ENCODE measurements around the gene ARF4.
"Not testable (repeated sequence)": the region's sequence is repeated elsewhere in the genome, so short reads cannot be mapped to it uniquely, and the experiment has no call there.

The ARF4 gene

GRCh38 chr3:57597127-57597923 lies at the start of gene ARF4:
TSS of gene ARF4 (minus strand) at chr3:57597344. CDS start at chr3:57597140, 204 bp downstream.
- DNase-seq: peak; percentile 100

- DNase-seq: peak; percentile 24
Measured at GRCh38 chr3:57646723-57647122, 49.6 kb upstream of the ARF4 start.

- no peak for DNase-seq
Measured at GRCh38 chr3:57644740-57645139, 47.6 kb upstream of the ARF4 start.

- DNase-seq: no peak
Measured at GRCh38 chr3:57637391-57637790, 40.2 kb upstream of the ARF4 start.

- not testable (repeated sequence) for DNase-seq
Measured at GRCh38 chr3:57634259-57634658, 37.1 kb upstream of the ARF4 start.

GRCh38 chr3:57627976-57628375 lies 30.8 kb upstream of the ARF4 start:
- no peak for DNase-seq

GRCh38 chr3:57624801-57625200 lies 27.7 kb upstream of the ARF4 start:
- DNase-seq: no peak

GRCh38 chr3:57622362-57622761 lies 25.2 kb upstream of the ARF4 start:
- DNase-seq: no peak

GRCh38 chr3:57617739-57618138 lies 20.6 kb upstream of the ARF4 start:
- no peak for DNase-seq

- DNase-seq: no peak
Measured at GRCh38 chr3:57616233-57616632, 19.1 kb upstream of the ARF4 start.

- not testable (repeated sequence) for DNase-seq
Measured at GRCh38 chr3:57611870-57612269, 14.7 kb upstream of the ARF4 start.

- DNase-seq: no peak
Measured at GRCh38 chr3:57605683-57606082, 8.5 kb upstream of the ARF4 start.

- no peak for DNase-seq
Measured at GRCh38 chr3:57604971-57605370, 7.8 kb upstream of the ARF4 start.

GRCh38 chr3:57600195-57600594 lies 3.1 kb upstream of the ARF4 start:
- no peak for DNase-seq

GRCh38 chr3:57598765-57599360 lies 1.7 kb upstream of the ARF4 start:
- no peak for DNase-seq

GRCh38 chr3:57596495-57597126 lies 533 bp downstream of the ARF4 start:
- DNase-seq: peak; percentile 75

GRCh38 chr3:57594576-57594975 lies 2.6 kb downstream of the ARF4 start:
- DNase-seq: no peak

GRCh38 chr3:57594144-57594543 lies 3.0 kb downstream of the ARF4 start:
- no peak for DNase-seq

- no peak for DNase-seq
Measured at GRCh38 chr3:57592306-57592705, 4.8 kb downstream of the ARF4 start.

- DNase-seq: no peak
Measured at GRCh38 chr3:57587905-57588304, 9.2 kb downstream of the ARF4 start.

GRCh38 chr3:57586778-57587177 lies 10.4 kb downstream of the ARF4 start:
- DNase-seq: peak; percentile 0

GRCh38 chr3:57583544-57583943 lies 13.6 kb downstream of the ARF4 start:
- DNase-seq: no peak

GRCh38 chr3:57582474-57583168 lies 14.5 kb downstream of the ARF4 start:
- no peak for DNase-seq

- no peak for DNase-seq
Measured at GRCh38 chr3:57577801-57578200, 19.3 kb downstream of the ARF4 start.

All from CD4-positive, alpha-beta T cell treated with Interleukin-17A for 1 hour (primary cell).